ENCODE measurements around the gene HCK. TPM values are rescaled to one million over a fixed set of nuclear protein-coding genes. Genes with fewer than 3 reads are reported as not detected.

Gene HCK
- total RNA-seq, 1 donor from 2014 or later, result 35.1 TPM

GRCh38 chr20:32126919-32127318 is 74.9 kb downstream of the HCK start:
- DNase-seq (ENCODE audit: low spot score), result no peak

- no peak for DNase-seq (ENCODE audit: low spot score)
Observed at GRCh38 chr20:32127347-32127746, 75.3 kb downstream of the HCK start.

GRCh38 chr20:32128167-32128566 is 76.1 kb downstream of the HCK start:
- DNase-seq (ENCODE audit: low spot score), result no peak

GRCh38 chr20:32129863-32130262 is 77.8 kb downstream of the HCK start:
- DNase-seq (ENCODE audit: low spot score), result no peak

- no peak for DNase-seq (ENCODE audit: low spot score)
Observed at GRCh38 chr20:32130352-32130751, 78.3 kb downstream of the HCK start.

- DNase-seq (ENCODE audit: low spot score), result no peak
Observed at GRCh38 chr20:32130965-32131364, 78.9 kb downstream of the HCK start.

- DNase-seq (ENCODE audit: low spot score), result no peak
Observed at GRCh38 chr20:32132911-32133549, 81.0 kb downstream of the HCK start.

GRCh38 chr20:32134026-32134425 is 82.0 kb downstream of the HCK start:
- no peak for DNase-seq (ENCODE audit: low spot score)

- no peak for DNase-seq (ENCODE audit: low spot score)
Observed at GRCh38 chr20:32135983-32136515, 84.0 kb downstream of the HCK start.

- DNase-seq (ENCODE audit: low spot score), result no peak
Observed at GRCh38 chr20:32138921-32139320, 86.9 kb downstream of the HCK start.

GRCh38 chr20:32139947-32140346 is 87.9 kb downstream of the HCK start:
- no peak for DNase-seq (ENCODE audit: low spot score)

- peak; percentile 64 for DNase-seq (ENCODE audit: low spot score)
Observed at GRCh38 chr20:32140603-32141002, 88.6 kb downstream of the HCK start.

- peak; percentile 82 for DNase-seq (ENCODE audit: low spot score)
Observed at GRCh38 chr20:32141465-32141980, 89.5 kb downstream of the HCK start.

- no peak for DNase-seq (ENCODE audit: low spot score)
Observed at GRCh38 chr20:32142088-32142487, 90.0 kb downstream of the HCK start.

GRCh38 chr20:32142991-32143390 is 90.9 kb downstream of the HCK start:
- DNase-seq (ENCODE audit: low spot score), result peak; percentile 59

- DNase-seq (ENCODE audit: low spot score), result peak; percentile 67
Observed at GRCh38 chr20:32144898-32145662, 93.0 kb downstream of the HCK start.

- peak; percentile 73 for DNase-seq (ENCODE audit: low spot score)
Observed at GRCh38 chr20:32149566-32150170, 97.6 kb downstream of the HCK start.

- DNase-seq (ENCODE audit: low spot score), result peak; percentile 74
Observed at GRCh38 chr20:32150291-32150848, 98.3 kb downstream of the HCK start.
